GM15510 (cell line): Measurements from ENCODE around the gene EXD3.

Experiments
- POLR2A ChIP-seq: IDR thresholded peaks from 3 replicates; pipeline ENCODE4 v1.6.1; 2011; ENCODE audit warnings: borderline replicate concordance; ENCODE audit not compliant: insufficient read length; ENCODE audit errors: extremely low read depth

EXD3 gene

DNA sequence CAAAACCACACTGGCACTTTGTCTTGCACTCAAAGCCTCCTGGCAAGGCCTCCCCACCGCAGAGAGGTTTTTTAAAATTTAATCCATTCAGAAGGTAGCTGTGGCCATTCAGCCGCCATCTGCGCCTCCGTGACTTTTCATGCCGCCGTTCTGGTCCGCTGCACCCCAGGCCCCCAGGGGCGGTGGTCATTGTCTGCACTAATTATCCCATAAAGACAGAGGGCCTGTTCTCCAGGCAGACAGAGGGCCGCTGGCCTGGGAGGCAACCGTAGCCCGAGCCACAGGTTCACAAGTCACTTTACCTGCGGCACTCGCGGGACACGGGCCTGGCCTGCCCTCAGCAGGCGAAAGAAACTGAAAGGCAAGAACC, 49.4 kb downstream of the EXD3 start:
- TF ChIP-seq POLR2A, result no peak

DNA sequence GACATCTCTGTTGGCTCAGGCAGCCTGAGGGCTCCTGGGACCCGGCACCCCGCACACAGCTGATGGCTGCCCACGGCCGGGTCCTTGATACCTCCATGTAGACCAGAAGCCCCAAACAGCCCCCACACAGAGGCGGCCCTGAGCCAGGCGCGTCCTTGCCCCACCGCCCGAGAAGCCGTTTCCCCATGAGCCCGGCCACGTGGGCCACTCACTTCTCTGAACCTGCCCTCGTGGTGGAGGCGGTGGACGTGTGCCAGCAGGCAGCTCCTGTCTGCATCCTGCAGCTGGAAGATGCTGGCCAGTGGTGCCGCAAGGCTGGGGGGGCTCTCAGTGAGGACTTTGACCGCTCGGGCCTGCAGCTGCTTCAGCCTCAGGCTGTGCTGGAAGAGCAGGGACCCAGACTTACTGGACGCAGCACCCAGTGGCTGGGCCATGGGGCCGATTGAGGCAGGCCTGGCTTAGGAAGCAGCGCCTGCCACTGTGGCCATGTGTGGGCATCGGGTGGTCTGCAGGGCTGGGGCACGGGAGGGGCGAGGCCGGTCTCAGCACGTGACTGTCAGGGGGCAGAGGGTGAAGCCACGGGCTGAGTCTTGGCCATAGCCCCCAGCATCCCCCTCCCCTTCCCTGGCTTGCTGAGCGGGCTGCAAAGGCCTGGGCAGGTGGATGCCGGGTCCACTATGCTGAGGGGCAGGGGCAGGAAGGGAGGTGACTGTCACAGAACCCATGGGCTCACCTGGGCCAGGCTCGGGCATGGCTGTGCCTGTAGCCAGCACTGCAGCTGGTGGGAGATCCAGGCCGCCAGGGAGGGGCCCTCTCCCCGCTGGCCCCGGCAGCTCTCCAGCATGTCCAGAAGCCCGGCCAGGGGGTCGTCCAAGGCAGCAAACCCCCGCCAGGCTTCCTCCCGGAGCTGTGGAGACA, 50.0 kb downstream of the EXD3 start:
- no peak for TF ChIP-seq POLR2A

DNA sequence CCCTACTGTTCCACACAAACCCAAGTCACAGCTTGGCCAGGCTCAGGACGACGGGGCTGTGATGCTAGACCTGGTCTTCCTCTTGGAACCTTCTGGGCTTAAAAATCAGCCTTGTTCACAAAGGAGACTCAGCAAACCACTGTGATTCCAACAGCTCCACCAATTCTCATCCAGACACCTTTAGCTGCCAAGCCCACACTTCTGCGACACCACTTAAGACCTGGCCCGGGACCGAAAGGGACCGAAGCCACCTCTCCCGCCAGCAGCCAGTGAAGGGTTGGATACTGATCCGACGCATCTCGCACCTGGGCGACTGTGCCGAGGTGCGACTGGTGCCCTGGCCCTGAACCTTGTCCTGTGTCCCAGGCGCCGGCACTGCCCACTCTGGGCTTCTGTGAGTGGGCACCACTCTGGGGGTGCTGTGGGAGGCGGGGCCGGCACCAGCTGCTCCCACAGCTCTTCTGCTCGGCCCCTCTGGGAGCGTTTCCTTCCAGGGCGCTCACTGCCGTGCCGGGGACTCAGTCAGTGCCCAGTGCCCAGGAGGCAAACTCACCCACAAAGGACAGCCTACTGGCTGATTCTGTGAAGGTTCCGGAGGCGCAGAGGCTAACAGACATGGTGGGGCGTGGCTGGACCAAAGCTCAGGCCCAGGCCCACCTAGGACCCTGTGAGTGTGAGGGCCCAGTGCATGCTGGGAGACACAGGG, 50.9 kb downstream of the EXD3 start:
- TF ChIP-seq POLR2A, result no peak

DNA sequence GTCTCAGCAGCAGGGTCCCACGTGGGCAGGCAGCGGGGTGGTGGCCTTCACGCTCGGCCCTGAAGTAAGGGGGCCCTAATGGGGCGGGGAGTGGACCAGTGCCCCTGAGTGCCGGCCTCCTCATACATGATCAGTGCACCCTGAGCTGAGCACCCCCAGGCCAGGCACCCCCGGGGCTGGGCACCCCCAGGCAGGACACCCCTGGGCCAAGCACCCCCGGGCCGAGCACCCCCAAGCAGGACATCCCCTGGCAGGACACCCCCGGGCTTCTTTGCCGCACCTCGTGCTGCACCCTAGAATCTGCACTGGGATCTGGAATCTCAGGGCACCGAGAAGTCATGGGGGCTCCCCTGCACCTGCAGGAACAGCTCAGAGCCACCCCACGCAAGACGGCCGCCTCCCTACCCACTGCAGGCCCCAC, 51.4 kb downstream of the EXD3 start:
- no peak for TF ChIP-seq POLR2A

DNA sequence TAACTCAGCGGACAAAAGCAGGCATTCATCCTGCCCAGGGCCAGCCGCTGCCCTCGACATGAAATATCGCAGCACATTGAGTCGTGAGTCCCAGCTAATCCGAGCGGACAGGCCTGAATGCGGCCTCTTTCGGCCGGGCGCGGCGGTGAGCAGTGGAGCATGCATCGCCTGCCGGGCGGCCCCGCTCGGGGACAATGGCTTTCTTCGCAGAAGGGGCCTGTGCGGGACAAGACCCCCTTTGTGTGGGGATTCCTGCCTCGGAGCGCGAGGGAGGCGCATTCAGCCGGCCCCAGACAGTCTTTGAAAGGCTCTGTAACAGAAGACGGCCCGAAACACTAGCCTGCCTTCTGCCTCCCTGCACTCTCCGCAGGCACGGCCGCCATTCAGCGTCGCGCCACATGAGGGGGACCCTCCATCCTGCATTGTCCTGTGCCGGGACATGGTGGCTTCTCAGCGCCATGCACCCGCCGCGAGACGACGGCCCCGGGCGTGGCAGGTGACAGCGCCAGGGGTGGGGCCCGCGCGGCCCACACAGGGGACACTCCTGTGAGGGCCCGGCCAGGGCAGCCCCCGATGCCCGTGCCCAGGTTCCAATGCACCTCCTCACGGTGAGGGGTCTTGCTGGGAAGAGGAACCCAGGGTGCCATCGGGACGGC, 52.0 kb downstream of the EXD3 start:
- no peak for TF ChIP-seq POLR2A

DNA sequence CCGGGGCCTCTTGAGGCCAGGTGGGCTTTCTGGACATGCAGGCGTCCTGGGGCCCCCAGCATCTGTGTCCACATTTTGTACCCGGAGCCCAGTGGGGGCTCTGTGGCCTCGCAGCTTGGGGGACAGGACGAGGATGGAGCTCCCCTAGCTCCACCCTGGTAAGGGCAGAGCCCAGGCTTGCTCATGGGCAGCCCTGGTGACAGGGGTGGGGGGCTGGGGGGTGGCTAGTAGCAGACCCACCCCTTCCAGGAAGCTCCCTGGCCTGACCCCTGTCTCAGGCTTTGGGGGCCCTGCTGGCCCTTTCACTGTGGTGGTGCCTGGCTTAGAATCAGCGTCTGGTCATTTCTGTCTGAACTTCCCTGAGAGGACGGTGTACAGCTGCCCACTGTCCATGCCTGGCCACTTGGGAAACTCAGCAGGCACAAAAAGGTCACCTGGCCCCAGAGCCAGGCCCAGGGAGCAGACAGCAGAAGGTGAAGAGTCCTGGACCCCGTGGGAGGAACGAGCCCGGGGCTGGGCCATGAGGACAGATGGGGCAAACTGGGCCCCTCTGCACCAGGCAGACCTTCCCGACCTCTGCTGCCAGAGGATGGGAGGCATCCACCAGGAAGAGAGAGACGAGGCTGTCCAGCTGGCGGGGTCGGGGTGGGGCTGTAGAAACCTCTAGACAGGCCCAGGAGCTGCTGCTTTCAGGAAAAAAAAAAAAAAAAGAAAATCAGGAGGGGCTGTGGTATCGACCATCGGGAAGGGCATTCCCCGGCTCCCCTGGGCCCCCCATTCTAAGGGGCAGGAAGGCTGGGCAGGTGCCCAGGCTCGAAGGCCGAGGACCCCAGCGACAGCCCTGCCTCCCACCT, 52.8 kb downstream of the EXD3 start:
- no peak for TF ChIP-seq POLR2A

DNA sequence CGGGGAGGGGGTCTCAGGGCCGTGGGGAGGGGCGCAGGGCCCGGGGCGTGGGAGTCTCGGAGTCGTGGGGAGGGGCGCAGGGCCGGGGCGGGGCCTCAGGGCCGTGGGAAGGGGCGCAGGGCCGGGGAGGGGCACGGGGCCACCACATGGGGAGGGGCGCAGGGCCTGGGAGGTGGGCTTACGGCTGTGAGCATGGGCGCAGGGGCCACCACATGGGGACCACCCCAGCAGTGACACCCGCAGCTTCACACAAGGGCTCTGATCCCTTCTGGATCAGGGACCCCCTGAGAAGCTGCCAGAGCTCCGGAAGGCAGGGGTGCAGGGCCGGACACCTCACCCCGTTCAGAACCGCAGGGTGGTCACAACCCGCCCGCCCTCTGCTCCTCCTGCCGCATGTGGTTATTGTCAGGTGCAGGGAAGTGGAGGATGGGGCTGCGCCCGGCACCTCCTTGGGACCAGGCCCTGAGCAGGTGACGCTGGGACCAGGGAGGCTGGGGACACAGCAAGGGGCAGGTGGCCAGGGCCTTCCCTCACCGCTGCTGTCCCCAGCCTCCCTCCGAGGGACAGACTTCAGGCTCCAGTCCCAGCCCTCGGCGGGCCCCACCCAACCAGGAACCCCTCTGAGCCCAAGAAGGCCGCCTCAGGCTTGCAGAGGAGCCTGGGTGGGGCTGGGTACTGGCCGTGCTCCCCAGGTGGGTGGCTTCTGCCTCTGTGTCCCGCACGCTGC, 53.7 kb downstream of the EXD3 start:
- no peak for TF ChIP-seq POLR2A

DNA sequence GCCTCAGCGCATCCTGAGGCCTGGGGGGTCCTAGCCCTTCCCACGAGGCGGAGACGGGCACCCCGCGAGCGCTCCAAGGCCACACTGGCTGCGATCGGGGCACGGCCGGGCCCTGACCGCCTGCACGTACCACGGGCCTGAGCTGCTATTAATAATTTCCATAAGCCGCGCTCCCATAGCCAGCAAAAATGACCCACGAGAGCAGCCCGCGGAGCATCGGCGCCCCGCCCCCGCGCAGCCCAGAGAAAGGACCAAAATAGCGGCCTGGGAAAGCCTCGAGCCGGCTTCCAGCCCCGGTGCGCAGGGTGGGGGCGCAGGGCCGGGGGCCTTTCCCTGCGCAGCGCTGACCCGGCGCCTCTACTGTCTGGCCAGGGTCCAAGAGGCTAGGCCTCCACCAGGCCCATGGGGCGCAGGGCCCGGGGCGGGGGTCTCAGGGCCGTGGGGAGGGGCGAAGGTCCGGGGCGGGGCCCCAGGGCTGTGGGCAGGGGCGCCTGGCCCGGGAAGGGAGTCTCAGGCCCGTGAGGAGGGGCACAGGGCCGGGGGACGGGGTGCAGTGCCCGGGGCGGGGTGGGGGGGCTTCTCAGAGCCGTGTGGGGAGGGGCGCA, 54.4 kb downstream of the EXD3 start:
- TF ChIP-seq POLR2A, result no peak

DNA sequence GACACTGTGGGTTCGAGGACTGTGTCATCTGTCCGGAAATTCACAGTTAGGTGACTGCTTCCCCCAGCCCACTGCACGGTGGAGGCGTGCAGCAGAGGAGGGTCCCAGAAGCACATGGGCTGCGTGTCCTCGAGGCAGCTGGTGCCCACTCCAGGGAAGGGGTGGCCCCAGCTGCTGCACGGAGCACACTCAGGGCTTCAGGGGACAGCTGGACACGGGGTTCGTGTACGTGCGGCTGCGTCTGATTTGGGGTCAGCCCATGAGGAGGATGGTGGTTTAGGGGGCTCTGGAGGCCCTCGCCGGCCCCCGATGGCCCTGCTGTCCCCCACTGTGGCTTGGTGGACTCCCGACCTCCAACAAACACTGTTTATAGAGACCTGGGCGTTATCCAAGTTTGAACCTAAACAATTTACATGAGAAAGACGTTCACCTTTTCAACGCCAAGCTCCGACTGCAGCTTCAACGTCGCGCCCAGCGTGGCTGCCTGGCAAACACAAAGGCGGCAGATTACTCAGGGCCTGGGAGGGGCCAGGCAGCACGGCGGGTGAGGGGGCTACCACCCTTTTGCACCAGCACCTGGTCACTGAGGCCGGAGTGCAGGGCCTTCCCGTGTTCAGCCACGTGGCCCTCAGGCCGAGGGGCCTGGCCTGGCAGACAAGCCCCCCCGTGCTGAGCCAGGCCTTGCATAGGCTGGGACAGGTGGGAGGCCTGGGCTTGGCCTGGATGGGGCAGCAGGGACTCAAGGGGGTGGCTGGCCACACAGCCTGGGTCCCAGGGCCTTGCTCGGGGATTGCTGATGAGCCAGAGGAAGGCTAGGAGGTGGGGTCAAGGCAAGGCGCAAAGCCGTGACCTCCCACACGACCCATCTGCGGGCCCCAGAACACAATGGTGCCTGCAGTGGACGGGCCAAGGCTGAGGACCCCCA, 55.2 kb downstream of the EXD3 start:
- no peak for TF ChIP-seq POLR2A

DNA sequence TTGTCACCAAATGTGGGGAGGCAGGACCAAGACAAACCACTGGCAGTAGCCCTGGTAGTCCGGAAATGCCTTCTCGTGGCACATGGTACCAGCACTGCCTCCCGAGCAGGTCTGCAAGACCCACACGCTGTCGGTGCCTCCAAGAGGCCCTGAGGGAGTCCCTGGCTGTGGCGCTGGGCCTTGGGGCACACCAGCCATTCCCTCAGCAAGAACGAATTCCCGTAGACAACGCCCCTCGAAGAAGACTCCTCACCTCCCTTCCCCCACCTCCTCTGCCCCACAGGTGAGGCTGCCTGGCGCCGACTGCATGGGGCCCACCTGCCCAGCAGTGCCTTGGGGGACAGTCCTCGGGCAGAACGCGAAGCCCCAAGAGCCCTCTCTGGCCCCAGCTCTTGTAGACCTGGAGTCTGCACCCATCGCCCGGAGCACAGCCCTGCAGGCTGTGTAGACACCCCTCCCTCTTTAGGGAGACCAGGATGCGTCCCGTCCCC, 56.0 kb downstream of the EXD3 start:
- no peak for TF ChIP-seq POLR2A

DNA sequence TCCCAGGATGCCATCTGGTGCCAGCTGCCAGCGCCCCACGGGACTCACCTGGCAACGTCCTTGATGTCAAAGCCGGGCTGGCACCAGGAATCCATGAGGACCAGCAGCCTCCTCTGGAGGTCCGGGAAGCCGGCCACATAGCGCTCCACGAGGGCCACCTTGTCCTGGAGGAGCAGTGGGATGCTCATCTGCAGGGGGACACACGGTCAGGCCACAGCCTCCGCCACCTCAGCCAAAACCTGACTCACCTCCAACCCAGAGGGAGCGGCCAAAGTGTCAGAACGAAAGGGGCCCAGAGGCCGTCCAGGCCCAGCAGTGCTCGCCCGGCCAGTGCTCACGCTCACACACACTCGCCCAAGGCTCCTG, 56.5 kb downstream of the EXD3 start:
- no peak for TF ChIP-seq POLR2A
